ENCODE data around the gene APIP. TPM values are rescaled to one million over a fixed set of nuclear protein-coding genes. Genes with fewer than 3 reads are reported as not detected.
"Not testable (repeated sequence)": the region's sequence is repeated elsewhere in the genome, so short reads cannot be mapped to it uniquely, and the experiment has no call there.

The APIP gene
- total and polyA plus RNA-seq, 2 donors from 2014 or later = 26.5 to 53.6 TPM

DNA sequence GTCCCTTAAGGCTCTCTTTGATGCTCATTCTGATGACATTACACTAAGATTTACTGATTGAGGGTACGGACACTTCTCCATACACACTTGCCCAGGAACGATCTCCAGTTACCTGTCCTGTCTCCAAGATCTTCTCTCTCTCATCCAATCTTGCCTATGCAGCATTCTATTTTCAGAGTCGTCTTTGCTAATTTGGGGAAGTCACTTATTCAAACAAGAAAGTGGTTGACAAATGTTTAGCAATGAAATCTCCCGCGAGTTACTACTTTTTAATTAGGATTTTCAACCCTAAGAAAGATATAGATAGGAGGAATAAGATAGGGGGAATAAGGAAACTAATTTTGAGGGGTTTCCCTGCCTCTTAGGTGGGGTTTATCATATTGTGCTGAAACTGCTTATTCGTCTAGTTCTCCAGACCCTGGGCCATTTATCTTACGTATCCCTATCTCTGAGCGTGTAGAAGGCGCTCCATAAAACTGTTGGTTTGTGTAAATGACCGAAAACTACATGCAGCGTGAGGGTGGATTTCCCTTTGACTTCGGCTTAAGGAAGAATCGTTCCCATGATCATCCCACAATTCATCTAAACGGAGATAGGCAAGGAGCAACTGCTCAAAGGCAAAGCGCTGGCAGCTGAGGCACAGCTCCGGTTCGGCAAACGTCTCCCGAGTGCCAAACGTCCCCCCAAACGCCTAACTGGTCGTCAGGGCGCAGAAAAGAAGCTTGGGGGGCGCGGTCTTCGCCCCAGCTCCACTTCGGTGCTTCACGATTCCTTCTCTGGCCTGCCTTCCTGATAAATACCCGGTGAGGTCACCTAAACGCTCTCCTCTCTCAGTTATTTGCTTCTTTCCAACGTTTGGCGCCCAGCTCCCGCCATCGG is 804 bp downstream of the APIP start:
- FAIRE-seq = no peak
- Histone ChIP-seq H3K9me3 (ENCODE audit: control insufficient read depth in 2 of 3, insufficient read depth in 1 of 3, low read length in 3 of 3) (no peaks in the 10 kb centered on the region), H3K4me3 (ENCODE audit: low read length in 3 of 3) (peak overlapping the region; percentile 80 to 92 (median 81)), H3K9ac (ENCODE audit: low read length in 3 of 3) (peak overlapping the region; percentile 46 to 98 (median 91)), H3K4me1 (ENCODE audit: control insufficient read depth in 2 of 3, insufficient read depth in 2 of 3, low read depth in 1 of 3, low read length in 3 of 3) (peaks cover 0 to 6% (median 0%) of the 10 kb centered on the region in 3 donors), H3K27ac (ENCODE audit: low read depth in 2 of 2, low read length in 2 of 2) (peak overlapping the region; percentile 96 to 98), H3K27me3 (ENCODE audit: control insufficient read depth, insufficient read depth, low read length) (no peaks in the 10 kb centered on the region), H3K36me3 (ENCODE audit: control insufficient read depth in 2 of 3, insufficient read depth in 3 of 3, low read length in 3 of 3) (no peaks in the 10 kb centered on the region)
- intact Hi-C loops (cut with DNase I) = no loop called here
- TF ChIP-seq, protein P1, sequence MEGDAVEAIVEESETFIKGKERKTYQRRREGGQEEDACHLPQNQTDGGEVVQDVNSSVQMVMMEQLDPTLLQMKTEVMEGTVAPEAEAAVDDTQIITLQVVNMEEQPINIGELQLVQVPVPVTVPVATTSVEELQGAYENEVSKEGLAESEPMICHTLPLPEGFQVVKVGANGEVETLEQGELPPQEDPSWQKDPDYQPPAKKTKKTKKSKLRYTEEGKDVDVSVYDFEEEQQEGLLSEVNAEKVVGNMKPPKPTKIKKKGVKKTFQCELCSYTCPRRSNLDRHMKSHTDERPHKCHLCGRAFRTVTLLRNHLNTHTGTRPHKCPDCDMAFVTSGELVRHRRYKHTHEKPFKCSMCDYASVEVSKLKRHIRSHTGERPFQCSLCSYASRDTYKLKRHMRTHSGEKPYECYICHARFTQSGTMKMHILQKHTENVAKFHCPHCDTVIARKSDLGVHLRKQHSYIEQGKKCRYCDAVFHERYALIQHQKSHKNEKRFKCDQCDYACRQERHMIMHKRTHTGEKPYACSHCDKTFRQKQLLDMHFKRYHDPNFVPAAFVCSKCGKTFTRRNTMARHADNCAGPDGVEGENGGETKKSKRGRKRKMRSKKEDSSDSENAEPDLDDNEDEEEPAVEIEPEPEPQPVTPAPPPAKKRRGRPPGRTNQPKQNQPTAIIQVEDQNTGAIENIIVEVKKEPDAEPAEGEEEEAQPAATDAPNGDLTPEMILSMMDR (IDR thresholded peaks at IDR 0.05; ENCODE audit: borderline replicate concordance, extremely low read depth, insufficient read depth) = no peak
- no peak for DNase-seq

DNA sequence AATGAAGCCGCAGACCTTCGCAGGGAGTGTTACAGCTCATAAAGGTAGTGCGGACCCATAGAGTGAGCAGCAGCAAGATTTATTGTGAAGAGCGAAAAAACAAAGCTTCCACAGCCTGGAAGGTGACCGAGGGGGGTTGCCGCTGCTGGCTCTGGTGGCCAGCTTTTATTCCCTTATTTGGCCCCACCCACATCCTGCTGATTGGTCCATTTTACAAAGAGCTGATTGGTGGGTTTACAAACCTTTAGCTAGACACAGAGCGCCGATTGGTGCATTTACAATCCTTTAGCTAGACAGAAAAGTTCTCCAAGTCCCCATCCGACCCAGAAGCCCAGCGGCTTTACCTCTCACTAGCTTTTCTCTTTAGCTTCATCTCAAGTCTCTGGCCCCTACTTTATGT is 2.6 kb downstream of the APIP start:
- H3K9me3 ChIP-seq (ENCODE audit: control insufficient read depth in 2 of 3, insufficient read depth in 1 of 3, low read length in 3 of 3); DNase-seq; FAIRE-seq; H3K4me3 ChIP-seq (ENCODE audit: low read length in 3 of 3); H3K9ac ChIP-seq (ENCODE audit: low read length in 3 of 3); H3K4me1 ChIP-seq (ENCODE audit: control insufficient read depth in 2 of 3, insufficient read depth in 2 of 3, low read depth in 1 of 3, low read length in 3 of 3); H3K27me3 ChIP-seq (ENCODE audit: control insufficient read depth, insufficient read depth, low read length); H3K27ac ChIP-seq (ENCODE audit: low read depth in 2 of 2, low read length in 2 of 2); intact Hi-C loops (cut with DNase I); H3K36me3 ChIP-seq (ENCODE audit: control insufficient read depth in 2 of 3, insufficient read depth in 3 of 3, low read length in 3 of 3): not testable (repeated sequence)

DNA sequence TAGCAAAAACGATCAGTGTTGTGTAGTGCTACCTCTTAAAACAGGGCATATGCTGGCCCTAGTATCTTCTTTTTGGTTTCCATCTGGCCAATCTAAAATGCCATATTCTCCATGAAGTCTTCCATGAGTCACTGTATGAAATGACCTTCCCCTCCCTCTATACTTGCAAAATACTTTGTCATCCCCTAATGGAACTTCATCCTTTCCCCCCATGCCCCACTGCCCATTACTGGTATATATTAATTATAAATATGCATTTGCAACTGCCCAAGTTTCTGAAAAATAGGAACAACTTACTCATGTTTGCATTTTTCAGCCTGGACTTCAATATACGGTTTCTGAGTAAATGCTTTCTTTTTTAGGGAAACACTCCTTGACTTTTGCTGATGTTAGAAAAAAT is 4.5 kb downstream of the APIP start:
- H3K36me3 ChIP-seq (ENCODE audit: control insufficient read depth in 2 of 3, insufficient read depth in 3 of 3, low read length in 3 of 3) = no peaks in the 10 kb centered on the region
- no peak overlapping the region for H3K27ac ChIP-seq (ENCODE audit: low read depth in 2 of 2, low read length in 2 of 2)
- intact Hi-C loops (cut with DNase I) = no loop called here
- no peaks in the 10 kb centered on the region for H3K4me1 ChIP-seq (ENCODE audit: control insufficient read depth in 2 of 3, insufficient read depth in 2 of 3, low read depth in 1 of 3, low read length in 3 of 3)
- no peaks in the 10 kb centered on the region for H3K27me3 ChIP-seq (ENCODE audit: control insufficient read depth, insufficient read depth, low read length)
- DNase-seq = no peak
- no peak for FAIRE-seq
- no peak overlapping the region for H3K4me3 ChIP-seq (ENCODE audit: low read length in 3 of 3)
- no peak overlapping the region for H3K9ac ChIP-seq (ENCODE audit: low read length in 3 of 3)
- no peaks in the 10 kb centered on the region for H3K9me3 ChIP-seq (ENCODE audit: control insufficient read depth in 2 of 3, insufficient read depth in 1 of 3, low read length in 3 of 3)
- TF ChIP-seq, protein P1 (IDR thresholded peaks at IDR 0.05; ENCODE audit: borderline replicate concordance, extremely low read depth, insufficient read depth) = no peak

DNA sequence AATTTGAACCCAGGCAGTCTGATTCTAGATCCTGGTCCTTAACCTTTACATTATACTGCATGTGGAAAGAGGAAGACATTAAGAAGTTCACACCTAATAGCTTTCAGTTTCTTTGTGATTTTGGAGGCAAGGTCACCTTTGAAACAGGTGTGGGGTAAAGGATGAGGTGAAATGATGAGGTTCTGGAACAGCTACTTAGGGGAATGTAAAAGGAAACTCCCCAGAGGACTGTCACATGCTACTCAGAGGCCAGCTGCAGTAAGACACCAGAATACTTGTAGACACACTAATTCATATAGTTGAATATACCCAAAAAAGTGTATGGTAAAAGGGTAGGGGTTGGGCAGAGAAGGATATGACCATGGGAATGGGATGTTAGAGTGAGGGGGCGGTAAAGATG is 5.4 kb downstream of the APIP start:
- DNase-seq (no peak), FAIRE-seq (no peak)
- TF ChIP-seq, protein P1 (IDR thresholded peaks at IDR 0.05; ENCODE audit: borderline replicate concordance, extremely low read depth, insufficient read depth) = no peak
- H3K27ac ChIP-seq (ENCODE audit: low read depth in 2 of 2, low read length in 2 of 2) = no peak overlapping the region
- no peak overlapping the region for H3K9ac ChIP-seq (ENCODE audit: low read length in 3 of 3)
- no peaks in the 10 kb centered on the region for H3K27me3 ChIP-seq (ENCODE audit: control insufficient read depth, insufficient read depth, low read length)
- intact Hi-C loops (cut with DNase I) = no loop called here
- H3K9me3 ChIP-seq (ENCODE audit: control insufficient read depth in 2 of 3, insufficient read depth in 1 of 3, low read length in 3 of 3) = no peaks in the 10 kb centered on the region
- H3K4me1 ChIP-seq (ENCODE audit: control insufficient read depth in 2 of 3, insufficient read depth in 2 of 3, low read depth in 1 of 3, low read length in 3 of 3) = no peaks in the 10 kb centered on the region
- H3K36me3 ChIP-seq (ENCODE audit: control insufficient read depth in 2 of 3, insufficient read depth in 3 of 3, low read length in 3 of 3) = no peaks in the 10 kb centered on the region
- no peak overlapping the region for H3K4me3 ChIP-seq (ENCODE audit: low read length in 3 of 3)
